Breast epithelium (tissue), 3 donors: Measurements from ENCODE around the gene EDRF1.

Experiments used
- CTCF ChIP-seq, 3 donors: fragments of 450-650 bp; IDR thresholded peaks; one replicate each; pipeline ENCODE4 v1.5.1; 2016 to 2017; ENCODE audit warnings: antibody characterized with exemption in 3 of 3, mild to moderate bottlenecking in 3 of 3, moderate library complexity in 3 of 3
- POLR2AphosphoS5 ChIP-seq, 3 donors: sonication (generic); formaldehyde crosslinking; IDR thresholded peaks; one replicate each; pipeline ENCODE4 v1.6.1; 2017; ENCODE audit warnings: antibody characterized with exemption in 3 of 3

DNA sequence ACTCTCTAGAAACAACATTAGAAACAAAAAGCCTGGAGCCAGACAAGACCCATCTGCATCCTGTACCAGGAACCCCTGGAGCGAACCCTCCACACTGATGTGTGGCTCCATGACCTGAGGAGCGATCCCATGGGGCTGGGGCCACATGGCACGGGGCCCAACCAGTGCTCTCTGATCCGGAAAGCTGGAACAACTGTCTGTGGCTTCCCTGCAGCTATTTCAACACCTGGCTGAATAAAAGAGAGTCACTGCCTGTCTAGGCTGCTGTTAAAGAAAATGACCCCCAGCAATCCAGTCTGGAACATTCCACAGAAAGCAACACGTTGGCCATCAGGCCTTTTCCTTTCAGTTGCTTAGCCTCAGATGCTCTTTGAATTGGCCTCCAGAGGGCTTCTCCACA lies 82.6 kb downstream of the EDRF1 start:
- no peak for TF ChIP-seq CTCF (IDR thresholded peaks at IDR 0.05)
- TF ChIP-seq POLR2AphosphoS5 (IDR thresholded peaks at IDR 0.05): no peak
